ENCODE measurements around the gene RAD50.
"Not testable (repeated sequence)": the region's sequence is repeated elsewhere in the genome, so short reads cannot be mapped to it uniquely, and the experiment has no call there.

Gene RAD50

GRCh38 chr5:132629230-132629944 lies 72.6 kb downstream of the RAD50 start:
- TF ChIP-seq, protein P1, sequence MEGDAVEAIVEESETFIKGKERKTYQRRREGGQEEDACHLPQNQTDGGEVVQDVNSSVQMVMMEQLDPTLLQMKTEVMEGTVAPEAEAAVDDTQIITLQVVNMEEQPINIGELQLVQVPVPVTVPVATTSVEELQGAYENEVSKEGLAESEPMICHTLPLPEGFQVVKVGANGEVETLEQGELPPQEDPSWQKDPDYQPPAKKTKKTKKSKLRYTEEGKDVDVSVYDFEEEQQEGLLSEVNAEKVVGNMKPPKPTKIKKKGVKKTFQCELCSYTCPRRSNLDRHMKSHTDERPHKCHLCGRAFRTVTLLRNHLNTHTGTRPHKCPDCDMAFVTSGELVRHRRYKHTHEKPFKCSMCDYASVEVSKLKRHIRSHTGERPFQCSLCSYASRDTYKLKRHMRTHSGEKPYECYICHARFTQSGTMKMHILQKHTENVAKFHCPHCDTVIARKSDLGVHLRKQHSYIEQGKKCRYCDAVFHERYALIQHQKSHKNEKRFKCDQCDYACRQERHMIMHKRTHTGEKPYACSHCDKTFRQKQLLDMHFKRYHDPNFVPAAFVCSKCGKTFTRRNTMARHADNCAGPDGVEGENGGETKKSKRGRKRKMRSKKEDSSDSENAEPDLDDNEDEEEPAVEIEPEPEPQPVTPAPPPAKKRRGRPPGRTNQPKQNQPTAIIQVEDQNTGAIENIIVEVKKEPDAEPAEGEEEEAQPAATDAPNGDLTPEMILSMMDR (IDR thresholded peaks at IDR 0.05; ENCODE audit: low read depth, low read length) = no peak
- no peak overlapping the region for H3K4me3 ChIP-seq (replicated peaks in 1 of 2; ENCODE audit: low read depth in 2 of 2, low read length in 2 of 2)
- DNase-seq (ENCODE audit: low read depth in 2 of 2) = no peak

GRCh38 chr5:132633587-132633986 lies 76.8 kb downstream of the RAD50 start:
- H3K4me3 ChIP-seq (replicated peaks in 1 of 2; ENCODE audit: low read depth in 2 of 2, low read length in 2 of 2); DNase-seq (ENCODE audit: low read depth in 2 of 2): not testable (repeated sequence)

- TF ChIP-seq, protein P1 (IDR thresholded peaks at IDR 0.05; ENCODE audit: low read depth, low read length) = no peak
- H3K4me3 ChIP-seq (replicated peaks in 1 of 2; ENCODE audit: low read depth in 2 of 2, low read length in 2 of 2) = no peak overlapping the region
- no peak for DNase-seq (ENCODE audit: low read depth in 2 of 2)
Observed at GRCh38 chr5:132635873-132636272, 79.1 kb downstream of the RAD50 start.

GRCh38 chr5:132637241-132637640 lies 80.5 kb downstream of the RAD50 start:
- TF ChIP-seq, protein P1 (IDR thresholded peaks at IDR 0.05; ENCODE audit: low read depth, low read length) = no peak
- DNase-seq (ENCODE audit: low read depth in 2 of 2) = no peak

DNA sequence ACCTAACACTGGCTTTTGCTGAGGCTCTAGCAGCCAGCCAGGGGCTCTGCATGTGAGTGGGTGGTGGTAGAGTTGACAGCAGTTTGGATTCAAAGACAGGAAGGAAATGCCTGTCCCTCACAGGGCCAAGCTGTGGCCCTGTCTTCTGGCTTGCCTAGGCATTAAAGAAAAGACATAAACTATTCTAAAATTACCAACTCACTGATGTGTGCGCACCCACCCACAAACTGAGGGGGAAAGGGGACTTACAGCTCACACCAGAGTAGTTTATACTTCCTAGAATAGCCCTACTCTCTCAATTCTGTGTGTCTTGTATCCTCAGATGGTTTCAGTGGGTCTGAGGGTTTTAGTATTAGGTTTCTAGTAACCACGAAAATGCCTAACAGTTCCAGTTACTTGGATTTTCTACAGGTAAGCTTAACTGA lies 82.9 kb downstream of the RAD50 start:
- no peak for DNase-seq (ENCODE audit: low read depth in 2 of 2)
- TF ChIP-seq, protein P1 (IDR thresholded peaks at IDR 0.05; ENCODE audit: low read depth, low read length) = no peak

More at GRCh38 chr5:132637241-132637640, 80.5 kb downstream of the RAD50 start:
- H3K4me3 ChIP-seq (replicated peaks in 1 of 2; ENCODE audit: low read depth in 2 of 2, low read length in 2 of 2) = no peak overlapping the region

DNA sequence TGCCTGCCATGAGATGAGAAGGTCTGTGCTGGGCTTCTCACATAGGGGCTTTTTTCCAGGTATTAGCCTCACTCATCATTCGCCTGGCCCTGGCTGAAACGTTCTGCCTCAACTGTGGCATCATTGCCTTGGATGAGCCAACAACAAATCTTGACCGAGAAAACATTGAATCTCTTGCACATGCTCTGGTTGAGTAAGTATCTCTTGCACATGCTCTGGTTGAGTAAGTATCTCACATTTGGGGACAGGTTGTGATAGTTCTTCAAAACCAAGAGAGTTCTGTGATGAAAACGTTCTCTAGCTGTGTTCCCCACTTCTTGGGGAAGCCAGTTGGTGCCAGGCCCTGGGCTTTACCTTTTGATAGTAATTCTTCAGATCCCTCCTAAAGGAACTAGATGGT lies 83.8 kb downstream of the RAD50 start:
- no peak for DNase-seq (ENCODE audit: low read depth in 2 of 2)

More for the DNA sequence above, 82.9 kb downstream of the RAD50 start:
- no peak overlapping the region for H3K4me3 ChIP-seq (replicated peaks in 1 of 2; ENCODE audit: low read depth in 2 of 2, low read length in 2 of 2)

DNA sequence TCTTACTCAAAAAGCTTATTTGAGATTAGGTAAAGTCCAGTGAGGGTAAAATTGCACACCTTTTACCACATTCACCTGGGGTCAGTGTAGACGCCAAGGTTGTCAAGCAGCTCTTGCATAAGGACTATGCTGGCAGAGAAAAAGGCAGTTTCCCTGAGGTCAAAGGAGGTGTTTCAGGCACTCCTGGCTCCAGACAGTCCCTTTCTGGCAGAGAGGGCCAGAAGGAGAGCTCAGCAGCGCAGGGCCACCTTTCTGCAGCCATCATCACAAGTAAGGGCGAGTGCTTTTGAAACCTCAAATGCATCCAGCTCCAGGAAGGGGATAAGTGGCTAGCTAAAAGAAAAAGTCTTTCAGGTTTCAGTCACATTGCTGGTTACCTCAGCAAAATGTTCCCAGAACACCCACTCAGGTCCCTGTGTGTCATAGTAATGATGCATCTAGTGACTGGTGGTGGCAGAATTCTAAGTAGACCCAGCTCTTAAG lies 84.5 kb downstream of the RAD50 start:
- H3K4me3 ChIP-seq (replicated peaks in 1 of 2; ENCODE audit: low read depth in 2 of 2, low read length in 2 of 2) = no peak overlapping the region
- TF ChIP-seq, protein P1 (IDR thresholded peaks at IDR 0.05; ENCODE audit: low read depth, low read length) = no peak
- DNase-seq (ENCODE audit: low read depth in 2 of 2) = no peak

More for the DNA sequence above, 83.8 kb downstream of the RAD50 start:
- TF ChIP-seq, protein P1 (IDR thresholded peaks at IDR 0.05; ENCODE audit: low read depth, low read length) = no peak
- no peak overlapping the region for H3K4me3 ChIP-seq (replicated peaks in 1 of 2; ENCODE audit: low read depth in 2 of 2, low read length in 2 of 2)

Measured in cardiac fibroblast (primary cell).